ENCODE results near the gene KIAA1217.
A peak's percentile ranks its signal among the peaks of the same experiment; 100 is the strongest.

Gene KIAA1217

GRCh38 chr10:24449321-24449740 is 240.4 kb downstream of the KIAA1217 start:
- Histone ChIP-seq H3K4me3 (ENCODE audit: low read length, poor library complexity, severe bottlenecking) (peak overlapping the region; percentile 43), H3K79me2 (ENCODE audit: insufficient read depth, low read length) (no peaks in the 10 kb centered on the region), H4K20me1 (ENCODE audit: insufficient read depth, low read length, poor library complexity, severe bottlenecking) (no peaks in the 10 kb centered on the region), H3K9me2 (replicated peaks; ENCODE audit: low read depth, low read length) (no peaks in the 10 kb centered on the region), H3K9ac (ENCODE audit: low read depth, low read length, poor library complexity, severe bottlenecking) (peak overlapping the region; percentile 37), H3K9me3 (ENCODE audit: insufficient read depth, low read depth, low read length) (no peaks in the 10 kb centered on the region), H3K27me3 (ENCODE audit: insufficient read depth, low read length, poor library complexity, severe bottlenecking) (no peaks in the 10 kb centered on the region), H3K36me3 (ENCODE audit: insufficient read depth, low read length) (no peaks in the 10 kb centered on the region), H3K4me1 (ENCODE audit: insufficient read depth, low read length, poor library complexity, severe bottlenecking) (peaks cover 23% of the 10 kb centered on the region), H3K4me2 (ENCODE audit: low read depth, low read length, poor library complexity, severe bottlenecking) (peak overlapping the region; percentile 47), H3F3A (ENCODE audit: low read depth) (peaks cover 4% of the 10 kb centered on the region; the same call in 1 of the 2 replicates), H2AFZ (ENCODE audit: low read length) (peak overlapping the region; percentile 40; the same call in 1 of the 2 replicates)
- TF ChIP-seq CTCF (conservative IDR thresholded peaks at IDR 0.05; ENCODE audit: low read length) (no peak), EZH2phosphoT487 (IDR thresholded peaks at IDR 0.05; ENCODE audit: borderline replicate concordance) (no peak)

- peak overlapping the region; percentile 43 for H3K4me3 ChIP-seq (ENCODE audit: low read length, poor library complexity, severe bottlenecking)
- peak overlapping the region; percentile 47 for H3K4me2 ChIP-seq (ENCODE audit: low read depth, low read length, poor library complexity, severe bottlenecking)
- no peaks in the 10 kb centered on the region for H3K9me3 ChIP-seq (ENCODE audit: insufficient read depth, low read depth, low read length)
- H3K9me2 ChIP-seq (replicated peaks; ENCODE audit: low read depth, low read length), result no peaks in the 10 kb centered on the region
- TF ChIP-seq CTCF (conservative IDR thresholded peaks at IDR 0.05; ENCODE audit: low read length) (no peak), EZH2phosphoT487 (IDR thresholded peaks at IDR 0.05; ENCODE audit: borderline replicate concordance) (no peak)
- H3K9ac ChIP-seq (ENCODE audit: low read depth, low read length, poor library complexity, severe bottlenecking), result peak overlapping the region; percentile 37
- peaks cover 20% of the 10 kb centered on the region for H3K4me1 ChIP-seq (ENCODE audit: insufficient read depth, low read length, poor library complexity, severe bottlenecking)
- H3F3A ChIP-seq (ENCODE audit: low read depth), result no peaks in the 10 kb centered on the region
- no peaks in the 10 kb centered on the region for H4K20me1 ChIP-seq (ENCODE audit: insufficient read depth, low read length, poor library complexity, severe bottlenecking)
- no peaks in the 10 kb centered on the region for H3K79me2 ChIP-seq (ENCODE audit: insufficient read depth, low read length)
- H3K36me3 ChIP-seq (ENCODE audit: insufficient read depth, low read length), result no peaks in the 10 kb centered on the region
- H3K27me3 ChIP-seq (ENCODE audit: insufficient read depth, low read length, poor library complexity, severe bottlenecking), result no peaks in the 10 kb centered on the region
- H2AFZ ChIP-seq (ENCODE audit: low read length), result peak overlapping the region; percentile 40; the same call in 1 of the 2 replicates
These were observed 240.9 kb downstream of the KIAA1217 start for GRCh38 chr10:24449769-24450310.

- Histone ChIP-seq H3K4me1 (ENCODE audit: insufficient read depth, low read length, poor library complexity, severe bottlenecking) (peaks cover 20% of the 10 kb centered on the region), H3K4me3 (ENCODE audit: low read length, poor library complexity, severe bottlenecking) (peak overlapping the region; percentile 55), H3K36me3 (ENCODE audit: insufficient read depth, low read length) (no peaks in the 10 kb centered on the region), H3K27me3 (ENCODE audit: insufficient read depth, low read length, poor library complexity, severe bottlenecking) (no peaks in the 10 kb centered on the region), H3K4me2 (ENCODE audit: low read depth, low read length, poor library complexity, severe bottlenecking) (peak overlapping the region; percentile 71), H3K79me2 (ENCODE audit: insufficient read depth, low read length) (no peaks in the 10 kb centered on the region), H3K9me3 (ENCODE audit: insufficient read depth, low read depth, low read length) (no peaks in the 10 kb centered on the region), H4K20me1 (ENCODE audit: insufficient read depth, low read length, poor library complexity, severe bottlenecking) (no peaks in the 10 kb centered on the region), H3K9ac (ENCODE audit: low read depth, low read length, poor library complexity, severe bottlenecking) (no peak overlapping the region), H3K9me2 (replicated peaks; ENCODE audit: low read depth, low read length) (no peaks in the 10 kb centered on the region), H2AFZ (ENCODE audit: low read length) (no peak overlapping the region), H3F3A (ENCODE audit: low read depth) (no peaks in the 10 kb centered on the region)
- TF ChIP-seq CTCF (conservative IDR thresholded peaks at IDR 0.05; ENCODE audit: low read length), result no peak
- no peak for TF ChIP-seq EZH2phosphoT487 (IDR thresholded peaks at IDR 0.05; ENCODE audit: borderline replicate concordance)
These were observed 242.4 kb downstream of the KIAA1217 start for GRCh38 chr10:24451325-24451820.
